Cardiac muscle cell (in vitro differentiated cells and primary cell): ENCODE results near the gene FAM193B. TPM values are rescaled to one million over a fixed set of nuclear protein-coding genes. Genes with fewer than 3 reads are reported as not detected.
"Not testable (repeated sequence)": the region's sequence is repeated elsewhere in the genome, so short reads cannot be mapped to it uniquely, and the experiment has no call there.

Experiments used
- DNase-seq, 2 donors: peaks; one replicate each; pipeline versions ENCODE4 v3.0.0 to v3.0.0-alpha.2; 2010 to 2017; ENCODE audit warnings: low read depth in 1 of 2, low spot score in 1 of 2
- H3K27ac ChIP-seq: fragments of 200-600 bp; sonication (generic); 2 replicates; pipeline ENCODE4 v1.5.1; 2016
- H3K27me3 ChIP-seq: fragments of 200-600 bp; sonication (generic); 2 replicates; pipeline ENCODE4 v1.6.0; 2016; ENCODE audit warnings: control low read depth
- H3K36me3 ChIP-seq: fragments of 200-600 bp; sonication (generic); 2 replicates; pipeline ENCODE4 v1.5.1; 2016; ENCODE audit warnings: control low read depth
- H3K4me1 ChIP-seq: fragments of 200-600 bp; sonication (generic); 2 replicates; pipeline ENCODE4 v1.8.1; 2017; ENCODE audit warnings: low read depth, mild to moderate bottlenecking, mixed run types
- H3K4me3 ChIP-seq: fragments of 200-600 bp; sonication (generic); 2 replicates; pipeline ENCODE4 v1.5.1; 2016; ENCODE audit warnings: mild to moderate bottlenecking
- H3K9me3 ChIP-seq: fragments of 200-600 bp; sonication (generic); 2 replicates; pipeline ENCODE4 v1.5.1; 2017; ENCODE audit warnings: low read depth, mild to moderate bottlenecking, control low read depth
- CTCF ChIP-seq: IDR thresholded peaks from 2 replicates; pipeline ENCODE4 v1.5.1; 2012; ENCODE audit warnings: low read depth, mild to moderate bottlenecking, low read length
- polyA plus RNA-seq: library from polyadenylated mRNA; unstranded; fragments of >200 nt; fragmentation: Nextera tagmentation; extraction: Ambion mirVana; gene quantifications from 2 replicates; pipeline ENCODE4 v1.2.1, GENCODE V29; 2016
- total RNA-seq: library from RNA; depleted of rRNA; stranded (reverse); fragments of >200 nt; gene quantifications from 2 replicates; pipeline ENCODE4 v1.2.3, GENCODE V29; 2016

FAM193B gene
- total and polyA plus RNA-seq, 2 experiments from 2014 or later: 67.4 to 80.9 TPM

GRCh38 chr5:177537389-177538361 is 16.7 kb downstream of the FAM193B start:
- no peak overlapping the region for H3K4me3 ChIP-seq
- H3K4me1 ChIP-seq: peaks cover 8% of the 10 kb centered on the region
- H3K27ac ChIP-seq: peak overlapping the region; percentile 94
- TF ChIP-seq CTCF: no peak
- H3K27me3 ChIP-seq: no peaks in the 10 kb centered on the region
- H3K9me3 ChIP-seq: no peaks in the 10 kb centered on the region
- H3K36me3 ChIP-seq: peaks cover 18% of the 10 kb centered on the region
- DNase-seq: peak; percentile 65 to 90

GRCh38 chr5:177536386-177536785 is 18.0 kb downstream of the FAM193B start:
- no peaks in the 10 kb centered on the region for H3K27me3 ChIP-seq
- no peak overlapping the region for H3K27ac ChIP-seq
- TF ChIP-seq CTCF: no peak
- no peaks in the 10 kb centered on the region for H3K9me3 ChIP-seq
- DNase-seq: no peak
- H3K36me3 ChIP-seq: peaks cover 29% of the 10 kb centered on the region
- H3K4me3 ChIP-seq: no peak overlapping the region
- peaks cover 8% of the 10 kb centered on the region for H3K4me1 ChIP-seq

GRCh38 chr5:177535125-177535524 is 19.2 kb downstream of the FAM193B start:
- DNase-seq: no peak
- no peaks in the 10 kb centered on the region for H3K27me3 ChIP-seq
- no peak overlapping the region for H3K4me3 ChIP-seq
- no peak for TF ChIP-seq CTCF
- H3K36me3 ChIP-seq: peaks cover 38% of the 10 kb centered on the region
- H3K4me1 ChIP-seq: peaks cover 8% of the 10 kb centered on the region
- no peak overlapping the region for H3K27ac ChIP-seq
- no peaks in the 10 kb centered on the region for H3K9me3 ChIP-seq

GRCh38 chr5:177534433-177534832 is 19.9 kb downstream of the FAM193B start:
- not testable (repeated sequence) for H3K27me3 ChIP-seq, H3K4me1 ChIP-seq, H3K27ac ChIP-seq, H3K9me3 ChIP-seq, H3K4me3 ChIP-seq, DNase-seq
- peaks cover 44% of the 10 kb centered on the region for H3K36me3 ChIP-seq

GRCh38 chr5:177531209-177531940 is 23.0 kb downstream of the FAM193B start:
- no peak for DNase-seq
- Histone ChIP-seq H3K4me3 (no peak overlapping the region), H3K27ac (no peak overlapping the region), H3K36me3 (peaks cover 45% of the 10 kb centered on the region), H3K9me3 (no peaks in the 10 kb centered on the region), H3K4me1 (no peaks in the 10 kb centered on the region), H3K27me3 (no peaks in the 10 kb centered on the region)
- no peak for TF ChIP-seq CTCF

- Histone ChIP-seq H3K27me3 (no peaks in the 10 kb centered on the region), H3K36me3 (peaks cover 43% of the 10 kb centered on the region), H3K27ac (no peak overlapping the region), H3K4me1 (no peaks in the 10 kb centered on the region), H3K9me3 (no peaks in the 10 kb centered on the region), H3K4me3 (no peak overlapping the region)
- TF ChIP-seq CTCF: no peak
- DNase-seq: no peak
These were observed 23.7 kb downstream of the FAM193B start for GRCh38 chr5:177530638-177531037.
